Rectal smooth muscle tissue (tissue), 1 donor: Measurements from ENCODE around the gene PLA2G4B.

ENCODE experiments used
- H3K27ac ChIP-seq: one replicate; pipeline ENCODE4 v1.7.0; 2013; ENCODE audit warnings: low read depth, low read length, inconsistent platforms
- H3K27me3 ChIP-seq: one replicate; pipeline ENCODE4 v1.7.0; 2013; ENCODE audit warnings: low read length; ENCODE audit not compliant: control insufficient read depth, insufficient read depth
- H3K36me3 ChIP-seq: one replicate; pipeline ENCODE4 v1.7.0; 2013; ENCODE audit warnings: low read length; ENCODE audit not compliant: control insufficient read depth, insufficient read depth
- H3K4me1 ChIP-seq: one replicate; pipeline ENCODE4 v1.7.0; 2013; ENCODE audit warnings: low read length; ENCODE audit not compliant: control insufficient read depth, insufficient read depth
- H3K4me3 ChIP-seq: one replicate; pipeline ENCODE4 v1.7.0; 2013; ENCODE audit warnings: low read length
- H3K9ac ChIP-seq: one replicate; pipeline ENCODE4 v1.7.0; 2013; ENCODE audit warnings: low read length

The PLA2G4B gene

GRCh38 chr15:41861736-41862356, 23.2 kb downstream of the PLA2G4B start:
- Histone ChIP-seq H3K4me3 (no peak overlapping the region), H3K9ac (no peak overlapping the region), H3K36me3 (no peaks in the 10 kb centered on the region), H3K27ac (no peak overlapping the region), H3K4me1 (no peaks in the 10 kb centered on the region), H3K27me3 (no peaks in the 10 kb centered on the region)

GRCh38 chr15:41862515-41863116, 24.0 kb downstream of the PLA2G4B start:
- H3K36me3 ChIP-seq: no peaks in the 10 kb centered on the region
- H3K27me3 ChIP-seq: no peaks in the 10 kb centered on the region
- no peak overlapping the region for H3K9ac ChIP-seq
- no peak overlapping the region for H3K27ac ChIP-seq
- H3K4me1 ChIP-seq: no peaks in the 10 kb centered on the region
- no peak overlapping the region for H3K4me3 ChIP-seq

- Histone ChIP-seq H3K4me1 (no peaks in the 10 kb centered on the region), H3K36me3 (no peaks in the 10 kb centered on the region), H3K27ac (no peak overlapping the region), H3K9ac (no peak overlapping the region), H3K4me3 (no peak overlapping the region), H3K27me3 (no peaks in the 10 kb centered on the region)
Measured at GRCh38 chr15:41865490-41866055, 26.9 kb downstream of the PLA2G4B start.

- Histone ChIP-seq H3K36me3 (no peaks in the 10 kb centered on the region), H3K27ac (no peak overlapping the region), H3K4me3 (no peak overlapping the region), H3K27me3 (no peaks in the 10 kb centered on the region), H3K9ac (no peak overlapping the region), H3K4me1 (no peaks in the 10 kb centered on the region)
Measured at GRCh38 chr15:41866263-41866703, 27.6 kb downstream of the PLA2G4B start.

GRCh38 chr15:41866872-41867579, 28.4 kb downstream of the PLA2G4B start:
- Histone ChIP-seq H3K4me1 (no peaks in the 10 kb centered on the region), H3K27ac (no peak overlapping the region), H3K27me3 (no peaks in the 10 kb centered on the region), H3K36me3 (no peaks in the 10 kb centered on the region), H3K9ac (no peak overlapping the region), H3K4me3 (no peak overlapping the region)

GRCh38 chr15:41868321-41868720, 29.7 kb downstream of the PLA2G4B start:
- Histone ChIP-seq H3K27ac (no peak overlapping the region), H3K4me1 (no peaks in the 10 kb centered on the region), H3K4me3 (no peak overlapping the region), H3K27me3 (no peaks in the 10 kb centered on the region), H3K36me3 (no peaks in the 10 kb centered on the region), H3K9ac (no peak overlapping the region)

GRCh38 chr15:41869770-41870688, 31.4 kb downstream of the PLA2G4B start:
- Histone ChIP-seq H3K9ac (no peak overlapping the region), H3K27ac (no peak overlapping the region), H3K36me3 (no peaks in the 10 kb centered on the region), H3K4me3 (no peak overlapping the region), H3K4me1 (no peaks in the 10 kb centered on the region), H3K27me3 (no peaks in the 10 kb centered on the region)

- Histone ChIP-seq H3K4me3 (no peak overlapping the region), H3K36me3 (no peaks in the 10 kb centered on the region), H3K4me1 (no peaks in the 10 kb centered on the region), H3K27me3 (no peaks in the 10 kb centered on the region), H3K27ac (no peak overlapping the region), H3K9ac (no peak overlapping the region)
Measured at GRCh38 chr15:41870689-41871081, 32.0 kb downstream of the PLA2G4B start.

- Histone ChIP-seq H3K27ac (no peak overlapping the region), H3K36me3 (no peaks in the 10 kb centered on the region), H3K4me3 (no peak overlapping the region), H3K4me1 (no peaks in the 10 kb centered on the region), H3K27me3 (no peaks in the 10 kb centered on the region), H3K9ac (no peak overlapping the region)
Measured at GRCh38 chr15:41871175-41871905, 32.7 kb downstream of the PLA2G4B start.

GRCh38 chr15:41872166-41872747, 33.6 kb downstream of the PLA2G4B start:
- Histone ChIP-seq H3K9ac (no peak overlapping the region), H3K36me3 (no peaks in the 10 kb centered on the region)

GRCh38 chr15:41873711-41874110, 35.1 kb downstream of the PLA2G4B start:
- no peaks in the 10 kb centered on the region for H3K27me3 ChIP-seq
- no peak overlapping the region for H3K4me3 ChIP-seq
- no peaks in the 10 kb centered on the region for H3K4me1 ChIP-seq
- no peaks in the 10 kb centered on the region for H3K36me3 ChIP-seq
- no peak overlapping the region for H3K9ac ChIP-seq
- H3K27ac ChIP-seq: no peak overlapping the region

More at GRCh38 chr15:41872166-41872747, 33.6 kb downstream of the PLA2G4B start:
- Histone ChIP-seq H3K27ac (no peak overlapping the region), H3K4me1 (no peaks in the 10 kb centered on the region), H3K4me3 (no peak overlapping the region), H3K27me3 (no peaks in the 10 kb centered on the region)
